ENCODE results near the gene CA4.
"Not testable (repeated sequence)": the region's sequence is repeated elsewhere in the genome, so short reads cannot be mapped to it uniquely, and the experiment has no call there.

The CA4 gene

GRCh38 chr17:60149691-60150582 lies at the start of gene CA4:
Gene CA4 (plus strand): TSS chr17:60149973. CDS start chr17:60150035, 62 bp downstream.
- no peak for DNase-seq

DNA sequence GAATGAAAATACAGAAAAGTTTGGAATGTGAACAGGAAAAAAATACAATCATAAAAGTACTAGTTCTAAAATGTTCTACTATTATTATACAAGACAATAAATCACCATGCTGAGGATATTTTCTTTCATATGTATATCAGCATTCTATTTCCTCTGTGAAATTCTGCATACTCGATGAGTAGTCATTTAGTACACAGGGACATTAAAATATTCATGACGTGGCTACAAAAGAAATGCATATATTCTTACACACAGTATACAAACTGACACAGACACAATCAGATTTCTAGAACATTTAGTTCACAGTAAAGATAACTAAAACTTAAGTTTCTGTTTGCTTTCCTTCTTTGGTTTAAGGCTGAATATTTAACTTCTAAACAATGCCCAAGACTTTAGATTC lies 49.2 kb upstream of the CA4 start:
- not testable (repeated sequence) for DNase-seq

- DNase-seq, result not testable (repeated sequence)
These were observed 47.6 kb upstream of the CA4 start for GRCh38 chr17:60102015-60102631.

GRCh38 chr17:60102632-60103096 lies 47.1 kb upstream of the CA4 start:
- peak; percentile 17 for DNase-seq

DNA sequence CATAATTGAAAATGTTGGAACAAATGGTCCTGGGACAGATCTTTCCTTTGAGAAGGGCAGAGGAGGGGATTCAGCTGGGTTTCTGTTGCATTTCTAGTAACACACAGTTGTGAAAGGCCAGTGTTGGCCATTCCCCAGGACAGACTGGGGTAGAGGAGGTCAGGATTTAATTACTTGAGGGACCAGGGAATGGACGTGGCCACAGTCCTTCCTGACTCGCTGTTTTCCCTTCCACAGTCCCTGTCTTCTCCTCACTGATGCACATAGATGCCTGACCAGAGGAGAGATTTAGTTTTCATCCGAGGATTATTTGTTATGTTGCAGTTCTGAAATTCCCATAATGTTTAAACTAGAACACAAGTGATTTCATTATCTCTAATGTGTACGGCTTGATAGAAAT lies 45.8 kb upstream of the CA4 start:
- DNase-seq, result no peak

GRCh38 chr17:60106340-60107059 lies 43.3 kb upstream of the CA4 start:
- no peak for DNase-seq

DNA sequence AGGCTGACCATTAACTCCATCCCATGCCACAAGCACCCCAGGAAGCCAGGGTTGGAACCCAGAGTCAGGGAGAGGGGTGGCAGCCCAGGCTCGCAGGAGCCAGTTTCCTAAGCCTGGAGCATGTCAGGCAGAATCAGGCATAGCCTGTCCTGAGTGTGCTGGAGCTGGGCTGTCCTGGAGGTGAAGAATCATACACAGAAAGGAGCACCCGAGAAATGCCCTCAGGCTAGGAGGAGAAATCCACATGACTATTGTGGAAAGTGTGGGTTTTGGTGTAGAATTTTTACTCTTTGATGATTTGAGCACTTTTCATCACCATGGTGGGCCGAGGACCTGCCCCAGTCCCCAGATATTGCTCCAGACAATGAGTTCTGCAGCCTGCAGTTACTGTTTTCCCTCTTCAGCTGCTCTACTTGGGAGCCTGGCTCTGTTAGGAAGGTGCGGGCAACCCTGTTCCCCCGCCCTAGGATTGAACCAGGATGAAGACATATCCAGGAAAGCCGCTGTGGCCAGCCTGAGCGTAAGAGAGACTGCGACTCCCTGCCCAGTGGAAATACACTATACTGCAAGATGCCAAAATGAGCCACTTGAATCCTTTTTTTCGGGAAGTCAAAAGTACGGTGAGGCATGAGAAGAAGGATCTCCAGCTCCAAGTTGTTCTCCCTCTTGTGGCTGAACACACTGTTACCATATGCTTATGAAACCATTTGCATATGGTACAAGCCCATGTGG lies 42.1 kb upstream of the CA4 start:
- DNase-seq, result no peak

DNA sequence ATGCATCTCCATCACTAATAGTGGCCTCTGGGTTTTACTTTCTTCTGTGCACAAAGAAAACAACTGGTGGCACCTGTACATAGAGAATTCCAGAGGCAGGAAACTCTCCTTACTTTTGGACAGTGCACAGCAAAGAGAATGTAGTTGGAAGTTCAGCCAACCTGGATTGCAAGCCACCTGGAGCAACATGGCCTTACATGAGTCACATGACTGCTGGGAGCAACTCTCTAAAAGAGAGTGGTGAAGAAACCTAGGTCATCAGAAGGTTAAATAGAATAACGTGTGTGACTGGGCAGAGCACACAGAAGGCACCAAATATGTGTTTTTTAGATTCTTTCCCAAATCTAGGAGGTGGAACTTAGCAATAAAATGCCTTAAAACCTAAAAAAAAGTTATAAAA lies 41.5 kb upstream of the CA4 start:
- not testable (repeated sequence) for DNase-seq

DNA sequence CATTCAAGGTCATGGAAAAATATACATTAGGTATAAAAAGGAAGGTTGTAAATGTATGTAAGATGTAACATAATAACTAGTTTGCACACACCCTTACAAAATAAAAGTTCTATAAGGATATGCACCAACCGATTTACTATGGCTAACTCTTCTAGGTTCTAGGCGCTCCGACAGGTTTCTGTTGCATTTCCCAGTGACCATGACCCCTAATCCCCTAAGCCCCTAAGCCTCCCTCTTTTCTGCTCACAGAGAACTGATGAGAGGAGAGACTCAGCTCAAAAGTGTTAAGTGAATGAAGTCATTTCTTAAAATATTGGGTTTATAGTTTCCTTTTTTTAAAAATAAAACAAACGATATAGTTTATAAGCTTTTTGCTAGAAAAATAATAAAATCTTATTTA lies 41.1 kb upstream of the CA4 start:
- DNase-seq, result no peak

DNA sequence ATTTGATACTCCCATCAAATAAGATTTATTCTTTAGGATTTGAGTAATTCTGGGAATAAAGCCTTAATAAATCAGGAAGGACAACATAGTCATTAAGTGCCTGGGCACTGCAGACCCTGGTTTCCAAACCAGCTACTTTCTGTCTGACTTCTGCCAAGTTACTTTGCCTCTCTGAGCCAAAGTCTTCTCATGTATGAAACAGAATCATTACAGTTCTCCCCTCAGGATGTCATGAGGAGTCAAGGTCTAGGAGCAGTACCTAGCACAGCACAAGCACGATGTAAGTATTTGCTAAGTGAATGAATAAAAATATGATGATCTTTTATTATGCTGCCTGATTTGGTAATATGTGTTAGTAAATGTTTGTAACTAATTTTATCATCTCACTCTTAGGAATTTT lies 40.6 kb upstream of the CA4 start:
- DNase-seq, result no peak

DNA sequence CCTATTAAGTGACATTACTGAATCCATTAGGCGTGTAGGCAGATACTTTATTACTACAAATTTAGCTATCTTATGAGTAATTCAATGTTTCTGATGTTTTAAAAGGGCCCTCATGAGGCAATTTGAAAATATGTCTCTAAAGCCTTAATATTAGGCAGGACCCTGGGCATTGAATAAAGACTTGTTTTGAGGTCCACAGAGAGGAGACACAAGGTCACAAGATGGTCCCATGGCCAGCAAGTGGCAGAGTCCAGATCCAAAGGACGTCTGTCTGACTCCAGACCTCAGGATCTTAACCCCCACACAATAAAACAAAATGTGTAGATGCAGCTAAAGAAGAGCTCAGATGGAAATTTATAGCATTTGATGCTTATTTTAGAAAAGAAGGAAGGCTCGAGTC lies 39.2 kb upstream of the CA4 start:
- DNase-seq, result no peak

DNA sequence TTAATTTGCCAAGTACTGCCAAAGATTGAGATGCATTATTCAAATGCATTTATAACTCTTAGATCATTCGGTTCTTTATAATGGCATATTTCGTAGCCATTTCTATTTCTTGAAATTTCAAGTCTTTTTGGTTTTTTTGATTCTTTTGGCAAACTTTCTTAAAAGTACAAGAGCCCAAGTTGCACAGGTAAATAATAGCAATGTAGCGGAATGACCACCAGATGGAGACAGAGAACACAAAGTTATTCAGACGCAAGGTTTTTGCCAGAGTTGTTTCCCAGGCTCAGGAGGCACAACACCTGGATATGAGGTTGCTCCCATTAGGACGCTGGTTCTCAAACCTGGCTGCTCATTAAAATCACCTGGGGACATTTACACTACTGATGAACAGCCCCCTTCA lies 38.1 kb upstream of the CA4 start:
- DNase-seq, result not testable (repeated sequence)

DNA sequence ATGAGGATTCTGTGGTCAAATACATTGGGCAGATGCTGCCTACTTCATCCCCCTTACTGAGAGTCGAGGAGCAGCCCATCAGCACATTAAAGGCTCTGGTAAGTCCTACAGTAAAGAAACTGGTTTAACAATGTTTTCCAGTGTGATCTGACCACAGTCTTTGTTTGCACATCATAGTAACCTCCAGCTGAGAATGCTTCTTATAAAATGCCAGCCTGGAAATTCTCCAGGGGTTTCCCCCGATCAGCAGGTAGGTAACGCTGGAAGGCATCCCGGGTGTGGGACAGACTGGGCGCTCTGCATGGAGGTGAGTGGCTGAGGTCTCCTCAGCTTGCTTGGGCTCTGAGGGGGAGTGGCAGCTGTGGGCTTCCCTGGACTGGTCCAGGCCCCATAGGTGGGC lies 34.4 kb upstream of the CA4 start:
- DNase-seq, result not testable (repeated sequence)

- DNase-seq, result not testable (repeated sequence)
These were observed 33.6 kb upstream of the CA4 start for GRCh38 chr17:60116196-60116595.

DNA sequence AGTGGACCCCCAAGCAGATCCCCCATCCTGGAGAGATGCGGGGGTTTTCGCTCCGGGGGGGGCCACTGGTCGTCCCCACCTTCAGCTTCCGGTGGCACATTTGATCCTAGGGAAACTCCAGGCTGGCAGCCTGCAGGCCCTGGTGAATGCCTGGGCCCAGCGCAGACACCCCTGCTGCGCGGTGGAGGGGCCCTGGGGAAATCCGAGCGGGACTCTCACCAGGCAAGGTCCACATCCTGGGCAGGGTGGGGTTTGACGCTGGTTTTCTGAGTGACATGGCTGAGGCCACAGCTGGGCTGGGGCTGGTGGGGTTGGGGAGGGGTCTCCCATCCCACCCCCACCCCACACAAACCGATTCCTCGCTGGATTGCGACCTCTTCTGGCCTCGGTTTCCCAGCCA lies 30.6 kb upstream of the CA4 start:
- not testable (repeated sequence) for DNase-seq

GRCh38 chr17:60119807-60120748 lies 29.7 kb upstream of the CA4 start:
- not testable (repeated sequence) for DNase-seq

- no peak for DNase-seq
These were observed 22.4 kb upstream of the CA4 start for GRCh38 chr17:60127068-60128064.

- no peak for DNase-seq
These were observed 21.5 kb upstream of the CA4 start for GRCh38 chr17:60128171-60128859.

DNA sequence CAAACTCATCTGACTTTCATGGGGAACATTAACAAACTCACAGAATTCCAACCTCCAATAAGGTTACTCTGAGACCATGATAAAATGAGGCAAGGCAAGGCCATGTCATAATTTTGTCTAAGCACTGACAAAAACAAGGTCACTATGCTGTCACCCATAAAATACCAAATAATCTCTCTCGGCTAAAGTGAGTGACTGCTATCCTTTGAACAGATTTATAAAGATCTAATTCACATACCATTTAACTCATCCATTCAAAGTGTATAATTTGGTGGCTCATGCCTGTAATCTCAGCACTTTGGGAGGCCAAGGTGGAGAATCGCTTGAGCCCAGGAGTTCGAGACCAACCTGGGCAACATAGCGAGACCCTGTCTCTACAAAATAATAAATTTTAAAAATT lies 20.6 kb upstream of the CA4 start:
- DNase-seq, result no peak

DNA sequence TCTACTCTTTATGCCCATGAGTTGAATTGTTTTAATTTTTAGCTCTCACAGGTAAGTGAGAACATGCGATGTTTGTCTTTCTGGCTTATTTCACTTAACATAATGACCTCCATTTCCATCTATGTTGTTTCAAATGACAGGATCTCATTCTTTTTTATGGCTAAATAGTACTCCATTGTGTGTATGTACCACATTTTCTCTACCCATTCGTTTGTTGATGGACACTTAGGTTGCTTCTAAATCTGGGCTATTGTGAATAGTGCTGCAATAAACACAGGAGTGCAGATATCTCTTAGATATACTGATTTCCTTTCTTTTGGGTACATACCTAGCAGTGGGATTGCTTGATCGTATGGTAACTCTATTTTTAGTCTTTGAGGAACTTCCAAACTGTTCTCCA lies 19.3 kb upstream of the CA4 start:
- no peak for DNase-seq
